CD4-positive, alpha-beta memory T cell (primary cell): ENCODE measurements around the gene PALLD. TPM values are rescaled to one million over a fixed set of nuclear protein-coding genes. Genes with fewer than 3 reads are reported as not detected.

Source experiments
- CTCF ChIA-PET: fragments of 350-600 bp; sonication (Branson Sonifier 250); formaldehyde crosslinking; loops from one replicate; lab custom pipeline; 2021; ENCODE audit warnings: inconsistent platforms; ENCODE audit not compliant: partially characterized antibody; lab: Charles Lee
- POLR2A ChIA-PET: fragments of 350-600 bp; sonication (Branson Sonifier 250); formaldehyde crosslinking; loops from one replicate; lab custom pipeline; 2021; ENCODE audit not compliant: partially characterized antibody; lab: Charles Lee
- DNase-seq, 5 donors: peaks; one replicate each; pipeline versions ENCODE4 v3.0.0 to v3.0.0-alpha.2; 2020 to 2022; ENCODE audit warnings: mixed read lengths in 1 of 5
- H3K27ac ChIP-seq: one replicate; pipeline ENCODE4 v1.7.0; 2013; ENCODE audit warnings: low read depth, low read length
- H3K27me3 ChIP-seq: 2 replicates; pipeline ENCODE4 v1.7.0; 2013; ENCODE audit warnings: mild to moderate bottlenecking, low read length, moderate library complexity; ENCODE audit not compliant: insufficient read depth
- H3K36me3 ChIP-seq: 2 replicates; pipeline ENCODE4 v1.7.0; 2013; ENCODE audit warnings: mild to moderate bottlenecking, low read length, moderate library complexity; ENCODE audit not compliant: insufficient read depth
- H3K4me1 ChIP-seq: 2 replicates; pipeline ENCODE4 v1.7.0; 2013; ENCODE audit warnings: mild to moderate bottlenecking, low read length, moderate library complexity; ENCODE audit not compliant: insufficient read depth
- H3K4me3 ChIP-seq, 2 donors: one replicate each; pipeline ENCODE4 v1.7.0; 2013; ENCODE audit warnings: low read length in 2 of 2, mild to moderate bottlenecking in 1 of 2
- H3K9me3 ChIP-seq, 2 donors: one replicate each; pipeline ENCODE4 v1.7.0; 2013; ENCODE audit warnings: low read length in 2 of 2, control low read depth in 1 of 2; ENCODE audit not compliant: control insufficient read depth in 1 of 2
- H3K27ac Mint-ChIP-seq, 7 donors: one replicate each; pipeline ENCODE4 v1.8.0; 2020 to 2021; ENCODE audit warnings: mixed read lengths in 7 of 7, mild to moderate bottlenecking in 6 of 7, inconsistent platforms in 3 of 7, moderate library complexity in 3 of 7
- H3K27me3 Mint-ChIP-seq, 2 donors: one replicate each; pipeline ENCODE4 v1.8.0; 2020 to 2021; ENCODE audit warnings: mixed read lengths in 2 of 2
- H3K36me3 Mint-ChIP-seq, 2 donors: one replicate each; pipeline ENCODE4 v1.8.0; 2020 to 2021; ENCODE audit warnings: mixed read lengths in 2 of 2, inconsistent platforms in 1 of 2, mild to moderate bottlenecking in 1 of 2
- H3K4me1 Mint-ChIP-seq, 4 donors: one replicate each; pipeline ENCODE4 v1.8.0; 2020 to 2021; ENCODE audit warnings: mixed read lengths in 4 of 4, mild to moderate bottlenecking in 1 of 4
- H3K4me3 Mint-ChIP-seq, 8 donors: one replicate each; pipeline ENCODE4 v1.8.0; 2020 to 2021; ENCODE audit warnings: mixed read lengths in 8 of 8, mild to moderate bottlenecking in 7 of 8, moderate library complexity in 6 of 8, inconsistent platforms in 3 of 8
- H3K9me3 Mint-ChIP-seq, 8 donors: one replicate each; pipeline ENCODE4 v1.8.0; 2020 to 2021; ENCODE audit warnings: mixed read lengths in 8 of 8, mild to moderate bottlenecking in 5 of 8, inconsistent platforms in 3 of 8, moderate library complexity in 1 of 8
- intact Hi-C: fragments of 100-400 bp; cut with micrococcal nuclease; formaldehyde crosslinking; loops from one replicate; pipeline ENCODE4 v1.15.1; 2023
- polyA plus RNA-seq, 2 donors: library from polyadenylated mRNA; unstranded; fragments of 300-500 nt; fragmentation: Illumina TruSeq; gene quantifications; one replicate each; pipeline ENCODE4 v1.2.3, GENCODE V29; 2021
- total RNA-seq, 2 experiments: library from RNA; stranded (reverse); gene quantifications; one replicate each; pipeline ENCODE4 v1.2.3, GENCODE V29; 2021

Gene PALLD
- total and polyA plus RNA-seq, 4 experiments from 2014 or later, result 0.55 to 1.4 (median 1.0) TPM; not detected in 1

- H3K9me3 ChIP-seq, result no peaks in the 10 kb centered on the region
- H3K4me1 ChIP-seq, result no peaks in the 10 kb centered on the region
- H3K4me3 Mint-ChIP-seq, result no peak overlapping the region
- H3K9me3 Mint-ChIP-seq, result peaks cover 0 to 4% (median 0%) of the 10 kb centered on the region in 8 donors
- no peaks in the 10 kb centered on the region for H3K27me3 Mint-ChIP-seq
- H3K4me3 ChIP-seq, result no peak overlapping the region
- no peaks in the 10 kb centered on the region for H3K27me3 ChIP-seq
- H3K36me3 Mint-ChIP-seq, result no peaks in the 10 kb centered on the region
- H3K27ac ChIP-seq, result no peak overlapping the region
- intact Hi-C loops, result no loop called here
- CTCF ChIA-PET, result no interaction called here
- H3K4me1 Mint-ChIP-seq, result no peaks in the 10 kb centered on the region
- no peak for DNase-seq
- no peaks in the 10 kb centered on the region for H3K36me3 ChIP-seq
- POLR2A ChIA-PET, result no interaction called here
- H3K27ac Mint-ChIP-seq, result no peak overlapping the region
Measured at GRCh38 chr4:168765726-168766125, 268.9 kb downstream of the PALLD start.

GRCh38 chr4:168766604-168767316 is 269.9 kb downstream of the PALLD start:
- Histone ChIP-seq H3K36me3 (no peaks in the 10 kb centered on the region), H3K9me3 (no peaks in the 10 kb centered on the region), H3K27me3 (no peaks in the 10 kb centered on the region), H3K4me1 (no peaks in the 10 kb centered on the region), H3K4me3 (no peak overlapping the region), H3K27ac (no peak overlapping the region)
- Mint-ChIP-seq H3K27me3 (no peaks in the 10 kb centered on the region), H3K9me3 (peaks cover 0 to 4% (median 0%) of the 10 kb centered on the region in 8 donors), H3K4me1 (no peaks in the 10 kb centered on the region), H3K4me3 (no peak overlapping the region), H3K36me3 (no peaks in the 10 kb centered on the region), H3K27ac (no peak overlapping the region)
- CTCF ChIA-PET, result no interaction called here
- POLR2A ChIA-PET, result no interaction called here
- DNase-seq, result no peak
- intact Hi-C loops, result no loop called here

GRCh38 chr4:168769416-168769815 is 272.6 kb downstream of the PALLD start:
- ChIA-PET CTCF (no interaction called here), POLR2A (no interaction called here)
- H3K4me1 Mint-ChIP-seq, result no peaks in the 10 kb centered on the region
- Histone ChIP-seq H3K27me3 (no peaks in the 10 kb centered on the region), H3K4me1 (no peaks in the 10 kb centered on the region), H3K36me3 (no peaks in the 10 kb centered on the region), H3K27ac (no peak overlapping the region), H3K4me3 (no peak overlapping the region), H3K9me3 (no peaks in the 10 kb centered on the region)
- no peak overlapping the region for H3K27ac Mint-ChIP-seq
- intact Hi-C loops, result no loop called here
- no peak for DNase-seq
- peaks cover 0 to 4% (median 0%) of the 10 kb centered on the region in 8 donors for H3K9me3 Mint-ChIP-seq
- H3K4me3 Mint-ChIP-seq, result no peak overlapping the region
- no peaks in the 10 kb centered on the region for H3K36me3 Mint-ChIP-seq
- peaks cover 0 to 1% of the 10 kb centered on the region in 2 donors for H3K27me3 Mint-ChIP-seq

- POLR2A ChIA-PET, result no interaction called here
Measured at GRCh38 chr4:168769837-168770236, 273.0 kb downstream of the PALLD start.

GRCh38 chr4:168771251-168771650 is 274.4 kb downstream of the PALLD start:
- H3K27ac ChIP-seq, result no peak overlapping the region
- no peak for DNase-seq
- Mint-ChIP-seq H3K27me3 (peaks cover 0 to 3% of the 10 kb centered on the region in 2 donors), H3K4me1 (no peaks in the 10 kb centered on the region), H3K9me3 (peaks cover 0 to 12% (median 4%) of the 10 kb centered on the region in 8 donors), H3K36me3 (no peaks in the 10 kb centered on the region), H3K27ac (no peak overlapping the region), H3K4me3 (no peak overlapping the region)
- ChIA-PET CTCF (no interaction called here), POLR2A (no interaction called here)
- H3K9me3 ChIP-seq, result no peaks in the 10 kb centered on the region
- no peak overlapping the region for H3K4me3 ChIP-seq
- H3K27me3 ChIP-seq, result no peaks in the 10 kb centered on the region
- intact Hi-C loops, result no loop called here
- H3K4me1 ChIP-seq, result no peaks in the 10 kb centered on the region
- H3K36me3 ChIP-seq, result no peaks in the 10 kb centered on the region

More at GRCh38 chr4:168769837-168770236, 273.0 kb downstream of the PALLD start:
- CTCF ChIA-PET, result no interaction called here
- Histone ChIP-seq H3K36me3 (no peaks in the 10 kb centered on the region), H3K4me1 (no peaks in the 10 kb centered on the region), H3K4me3 (no peak overlapping the region), H3K27ac (no peak overlapping the region), H3K9me3 (no peaks in the 10 kb centered on the region), H3K27me3 (no peaks in the 10 kb centered on the region)
- no peak for DNase-seq
- H3K27me3 Mint-ChIP-seq, result peaks cover 0 to 3% of the 10 kb centered on the region in 2 donors
- no peak overlapping the region for H3K27ac Mint-ChIP-seq
- intact Hi-C loops, result no loop called here
- no peak overlapping the region for H3K4me3 Mint-ChIP-seq
- H3K9me3 Mint-ChIP-seq, result peaks cover 0 to 4% (median 0%) of the 10 kb centered on the region in 8 donors
- H3K4me1 Mint-ChIP-seq, result no peaks in the 10 kb centered on the region
- H3K36me3 Mint-ChIP-seq, result no peaks in the 10 kb centered on the region

GRCh38 chr4:168773388-168774195 is 276.7 kb downstream of the PALLD start:
- H3K4me3 Mint-ChIP-seq, result no peak overlapping the region
- no peaks in the 10 kb centered on the region for H3K36me3 ChIP-seq
- POLR2A ChIA-PET, result no interaction called here
- H3K27me3 Mint-ChIP-seq, result peaks cover 0 to 3% of the 10 kb centered on the region in 2 donors
- H3K27me3 ChIP-seq, result no peaks in the 10 kb centered on the region
- H3K4me1 ChIP-seq, result no peaks in the 10 kb centered on the region
- no peaks in the 10 kb centered on the region for H3K36me3 Mint-ChIP-seq
- no peak overlapping the region for H3K4me3 ChIP-seq
- intact Hi-C loops, result no loop called here
- no peaks in the 10 kb centered on the region for H3K9me3 ChIP-seq
- H3K27ac ChIP-seq, result no peak overlapping the region
- peaks cover 0 to 15% (median 6%) of the 10 kb centered on the region in 8 donors for H3K9me3 Mint-ChIP-seq
- no peak for DNase-seq
- H3K27ac Mint-ChIP-seq, result no peak overlapping the region
- H3K4me1 Mint-ChIP-seq, result no peaks in the 10 kb centered on the region
- CTCF ChIA-PET, result no interaction called here

GRCh38 chr4:168776382-168776781 is 279.5 kb downstream of the PALLD start:
- H3K4me1 Mint-ChIP-seq, result no peaks in the 10 kb centered on the region
- POLR2A ChIA-PET, result no interaction called here
- Histone ChIP-seq H3K27me3 (no peaks in the 10 kb centered on the region), H3K4me3 (no peak overlapping the region), H3K4me1 (no peaks in the 10 kb centered on the region), H3K9me3 (no peaks in the 10 kb centered on the region), H3K36me3 (no peaks in the 10 kb centered on the region), H3K27ac (no peak overlapping the region)
- peaks cover 0 to 15% (median 6%) of the 10 kb centered on the region in 8 donors for H3K9me3 Mint-ChIP-seq
- H3K4me3 Mint-ChIP-seq, result no peak overlapping the region
- CTCF ChIA-PET, result no interaction called here
- H3K36me3 Mint-ChIP-seq, result no peaks in the 10 kb centered on the region
- no peak for DNase-seq
- H3K27me3 Mint-ChIP-seq, result peaks cover 2 to 3% of the 10 kb centered on the region in 2 donors
- intact Hi-C loops, result no loop called here
- no peak overlapping the region for H3K27ac Mint-ChIP-seq
